HG02798 (cell line): Measurements from ENCODE around the gene S1PR4.
A peak's percentile ranks its signal among the peaks of the same experiment; 100 is the strongest.

ENCODE experiments used
- ATAC-seq: cut with Tn5 transposase; IDR thresholded peaks from one replicate; pipeline ENCODE4 v1.9.1; 2021; ENCODE audit warnings: mild to moderate bottlenecking; ENCODE audit not compliant: unreplicated experiment, poor library complexity

The S1PR4 gene

DNA sequence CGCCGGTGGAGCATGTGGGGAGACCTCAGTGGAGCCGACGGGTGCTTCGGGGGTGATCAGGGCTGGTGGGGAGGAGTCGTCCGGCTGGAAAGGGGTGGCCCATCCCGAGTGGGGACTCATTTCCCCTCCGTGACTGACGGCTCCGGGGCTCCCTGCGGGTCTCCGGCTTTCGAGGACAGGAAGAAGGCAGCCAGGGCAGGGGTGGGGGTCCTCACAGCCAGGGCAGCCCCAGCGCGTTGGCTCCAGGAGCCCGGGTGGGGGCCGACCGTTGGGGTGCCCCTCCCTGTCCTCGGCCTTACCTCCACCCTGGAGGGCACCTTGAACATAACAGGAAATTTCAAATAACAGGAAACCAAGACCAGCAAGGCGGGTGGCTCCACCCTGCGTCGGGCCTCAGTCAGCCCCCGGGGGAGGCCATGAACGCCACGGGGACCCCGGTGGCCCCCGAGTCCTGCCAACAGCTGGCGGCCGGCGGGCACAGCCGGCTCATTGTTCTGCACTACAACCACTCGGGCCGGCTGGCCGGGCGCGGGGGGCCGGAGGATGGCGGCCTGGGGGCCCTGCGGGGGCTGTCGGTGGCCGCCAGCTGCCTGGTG is at the start of gene S1PR4:
Gene S1PR4, plus strand, starts transcription at position 393 of the 596 bp plus-strand sequence. Its CDS starts 24 bp downstream, at position 417.
- peak; percentile 31 for ATAC-seq

- no peak for ATAC-seq
Observed at GRCh38 chr19:3129112-3129511, 49.5 kb upstream of the S1PR4 start.

GRCh38 chr19:3131168-3131567 is 47.4 kb upstream of the S1PR4 start:
- no peak for ATAC-seq

- ATAC-seq, result peak; percentile 58
Observed at GRCh38 chr19:3132971-3133792, 45.4 kb upstream of the S1PR4 start.

DNA sequence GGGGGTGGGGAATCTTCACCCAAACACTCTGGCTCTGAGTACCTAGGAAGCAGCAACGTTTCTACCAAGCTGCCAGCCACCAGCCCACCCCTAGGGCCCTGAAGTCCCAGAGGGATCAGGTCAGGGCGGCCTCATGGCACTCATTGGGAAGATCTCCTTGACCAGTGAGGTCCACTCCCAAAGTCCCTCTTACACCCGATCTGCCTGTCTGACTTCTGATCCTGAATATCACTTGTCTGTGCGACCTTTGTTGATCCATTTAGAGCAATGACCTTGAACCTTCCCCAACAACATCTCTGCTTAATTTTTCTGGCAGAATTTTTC is 44.8 kb upstream of the S1PR4 start:
- ATAC-seq, result no peak

- no peak for ATAC-seq
Observed at GRCh38 chr19:3135961-3136683, 42.4 kb upstream of the S1PR4 start, which contains the start of gene GNA15. GNA15 (plus strand) TSS chr19:3136033; CDS start chr19:3136451, 418 bp downstream.

DNA sequence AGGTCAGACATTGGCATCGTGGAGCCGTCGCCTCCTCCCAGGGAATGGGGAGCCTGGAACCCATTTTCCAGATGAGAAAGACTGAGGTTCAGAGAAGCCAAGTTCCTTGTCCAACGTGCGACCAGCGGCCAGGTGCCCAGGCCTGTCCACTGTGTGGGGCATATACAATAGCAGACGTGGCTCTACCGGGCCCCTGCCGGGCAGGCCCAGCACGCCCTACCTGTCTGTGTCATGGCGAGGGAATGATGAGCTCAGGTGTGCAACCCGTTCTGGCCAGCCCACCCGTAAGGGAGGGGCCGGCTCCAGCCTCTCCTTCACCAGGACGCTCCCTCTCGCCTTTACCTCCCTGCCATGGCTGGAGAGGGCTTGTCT is 41.9 kb upstream of the S1PR4 start:
- no peak for ATAC-seq

DNA sequence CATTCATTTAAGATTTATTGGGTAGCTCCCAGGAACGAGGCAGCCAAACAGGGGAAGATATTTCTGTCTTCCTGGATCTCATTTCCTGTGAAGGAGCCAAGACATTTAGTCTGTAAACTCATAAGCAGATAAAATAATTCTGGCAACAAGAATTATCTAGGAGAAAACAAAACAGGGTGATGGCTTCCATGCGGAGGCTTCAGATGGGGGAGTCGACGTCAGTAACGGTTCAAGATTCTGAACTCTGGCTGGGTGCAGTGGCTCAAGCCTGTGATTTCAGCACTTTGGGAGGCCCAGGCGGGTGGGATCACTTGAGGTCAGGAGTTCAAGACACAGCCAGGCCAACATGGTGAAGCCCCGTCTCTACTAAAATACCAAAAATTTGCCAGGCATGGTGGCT is 41.5 kb upstream of the S1PR4 start:
- no peak for ATAC-seq

- ATAC-seq, result no peak
Observed at GRCh38 chr19:3138268-3138667, 40.3 kb upstream of the S1PR4 start.

DNA sequence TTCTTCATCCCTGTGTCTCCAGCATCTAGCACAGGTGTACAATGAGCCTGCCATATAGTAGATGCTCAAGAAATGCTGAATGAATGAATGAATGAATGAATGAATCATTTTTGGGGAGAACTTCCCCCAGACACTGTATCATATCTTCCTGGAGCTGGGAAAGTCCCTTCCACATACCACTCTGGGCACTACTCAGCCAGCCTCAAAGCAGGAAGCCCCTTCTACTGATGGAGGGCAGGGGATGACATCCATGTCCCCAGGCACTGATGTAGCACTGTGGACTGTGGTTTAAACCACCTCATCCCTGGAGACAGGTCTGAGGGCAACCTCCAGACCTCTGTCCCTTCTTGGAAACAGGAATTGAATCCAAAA is 37.9 kb upstream of the S1PR4 start:
- ATAC-seq, result no peak

- no peak for ATAC-seq
Observed at GRCh38 chr19:3142292-3142670, 36.3 kb upstream of the S1PR4 start.

DNA sequence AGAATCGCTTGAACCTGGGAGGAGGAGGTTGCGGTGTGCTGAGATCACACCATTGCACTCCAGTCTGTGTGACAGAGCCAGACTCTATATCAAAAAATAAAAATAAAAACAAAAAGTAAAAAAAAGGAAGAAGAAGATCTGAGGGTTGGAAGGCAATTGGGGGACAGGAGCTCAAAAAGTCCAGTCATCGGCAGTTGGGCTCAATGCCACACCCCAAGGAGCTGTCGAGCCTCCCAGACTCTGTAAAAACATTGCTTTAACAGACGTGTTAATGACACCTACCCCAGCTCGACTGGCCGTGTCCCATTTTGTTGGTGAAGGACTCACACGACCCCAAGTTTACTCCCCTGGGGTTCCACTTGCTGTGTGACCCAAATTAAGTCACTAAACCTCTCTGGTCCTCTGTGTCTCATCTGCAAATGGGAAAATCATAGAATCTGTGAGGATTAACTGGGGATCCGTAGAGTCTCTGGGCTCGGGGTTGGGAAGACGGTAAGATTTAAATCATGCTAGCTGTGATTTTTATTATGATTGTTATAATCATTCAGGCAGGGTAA is 35.7 kb upstream of the S1PR4 start:
- ATAC-seq, result no peak

GRCh38 chr19:3145909-3146676 is 32.5 kb upstream of the S1PR4 start:
- no peak for ATAC-seq

- ATAC-seq, result no peak
Observed at GRCh38 chr19:3146677-3147100, 31.9 kb upstream of the S1PR4 start.

DNA sequence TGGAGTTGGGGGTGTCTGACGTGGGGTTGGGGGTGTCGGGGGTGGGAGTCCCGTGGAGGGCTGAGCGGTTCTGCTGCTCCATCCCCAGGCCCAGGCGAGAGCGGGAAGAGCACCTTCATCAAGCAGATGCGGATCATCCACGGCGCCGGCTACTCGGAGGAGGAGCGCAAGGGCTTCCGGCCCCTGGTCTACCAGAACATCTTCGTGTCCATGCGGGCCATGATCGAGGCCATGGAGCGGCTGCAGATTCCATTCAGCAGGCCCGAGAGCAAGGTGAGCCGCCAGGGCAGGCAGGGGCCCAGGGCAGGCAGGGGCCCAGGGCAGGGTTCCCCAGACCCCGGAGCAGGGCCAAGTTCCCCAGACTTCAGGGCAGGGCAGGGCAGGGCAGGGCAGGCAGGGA is 30.1 kb upstream of the S1PR4 start:
- ATAC-seq, result no peak

DNA sequence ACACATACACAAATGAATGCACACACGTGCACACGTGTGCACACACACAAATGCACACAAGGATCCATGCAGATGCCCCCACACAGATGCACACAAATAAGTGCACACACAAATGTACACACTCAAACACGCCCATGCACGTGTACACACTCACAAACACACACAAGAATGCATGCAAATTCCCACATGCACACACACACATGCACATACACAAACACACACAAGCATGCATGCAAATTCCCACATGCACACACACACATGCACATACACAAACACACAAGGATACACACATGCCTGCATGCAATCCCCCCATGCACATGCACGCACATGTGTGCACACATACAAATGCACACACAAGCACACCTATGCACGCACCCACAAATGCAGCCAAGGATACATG is 29.5 kb upstream of the S1PR4 start:
- no peak for ATAC-seq

DNA sequence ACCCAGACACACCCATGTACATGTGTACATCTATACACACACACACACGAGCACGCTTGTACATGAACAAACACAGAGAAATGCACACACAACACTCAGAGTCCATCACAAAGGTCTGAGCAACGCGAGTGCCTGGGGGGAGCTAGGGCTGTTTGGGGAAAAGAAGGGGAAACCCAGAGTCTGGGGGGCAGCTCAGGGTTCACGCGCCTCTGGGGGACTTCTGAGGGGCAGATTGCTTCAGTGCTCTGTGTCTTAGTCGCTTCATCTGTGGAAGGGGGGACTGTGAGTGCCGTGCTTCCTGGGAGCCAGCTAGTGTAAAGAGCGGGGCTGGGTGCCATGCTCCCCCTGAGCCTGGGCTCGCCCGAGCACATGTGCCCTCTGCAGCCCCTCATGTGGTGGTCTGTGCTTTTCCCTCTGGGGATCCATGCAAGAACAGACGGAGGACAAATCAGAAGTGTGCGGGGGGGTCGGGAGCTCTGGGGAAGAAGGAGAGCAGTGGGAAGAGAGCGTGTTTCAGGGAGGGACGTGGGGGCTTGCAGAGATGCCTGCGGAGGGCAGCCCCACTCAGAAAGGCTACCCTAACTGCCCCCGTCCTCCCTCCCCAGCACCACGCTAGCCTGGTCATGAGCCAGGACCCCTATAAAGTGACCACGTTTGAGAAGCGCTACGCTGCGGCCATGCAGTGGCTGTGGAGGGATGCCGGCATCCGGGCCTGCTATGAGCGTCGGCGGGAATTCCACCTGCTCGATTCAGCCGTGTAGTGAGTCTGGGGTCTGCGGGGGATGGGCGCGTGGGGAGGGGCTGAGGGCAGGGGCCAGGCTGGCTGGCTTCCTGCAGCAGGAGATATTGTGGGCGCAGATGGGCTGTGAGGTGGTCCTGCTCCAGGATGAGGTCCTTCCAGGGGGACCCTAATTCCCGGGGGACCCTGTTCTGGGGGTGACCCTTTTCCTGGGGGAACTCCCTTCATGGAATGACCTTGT is 28.8 kb upstream of the S1PR4 start:
- ATAC-seq, result no peak

GRCh38 chr19:3150739-3151329 is 27.7 kb upstream of the S1PR4 start:
- ATAC-seq, result no peak
